Neural cell (in vitro differentiated cells): ENCODE measurements around the gene SLC25A42.

Experiments
- EP300 ChIP-seq: fragments of 450-650 bp; conservative IDR thresholded peaks from 2 replicates; pipeline ENCODE4 v1.6.1; 2014; ENCODE audit warnings: antibody characterized with exemption, mild to moderate bottlenecking, moderate library complexity; ENCODE audit not compliant: poor library complexity, severe bottlenecking
- EZH2 ChIP-seq: fragments of 200-600, 300-800 bp; shearing (Covaris generic), sonication (generic); IDR thresholded peaks from 2 replicates; pipeline ENCODE4 v1.6.1; 2014; ENCODE audit warnings: antibody characterized with exemption, low read length, borderline replicate concordance, mild to moderate bottlenecking; ENCODE audit not compliant: insufficient read depth, poor library complexity, severe bottlenecking
- MXI1 ChIP-seq: fragments of 450-650 bp; conservative IDR thresholded peaks from 2 replicates; pipeline ENCODE4 v1.6.1; 2014; ENCODE audit warnings: antibody characterized with exemption, mild to moderate bottlenecking; ENCODE audit not compliant: poor library complexity, severe bottlenecking
- POLR2AphosphoS5 ChIP-seq: IDR thresholded peaks from 2 replicates; pipeline ENCODE4 v1.6.1; 2012
- SMC3 ChIP-seq: fragments of 450-650 bp; conservative IDR thresholded peaks from 2 replicates; pipeline ENCODE4 v1.6.1; 2014; ENCODE audit warnings: antibody characterized with exemption, mild to moderate bottlenecking, moderate library complexity; ENCODE audit not compliant: poor library complexity
- TAF1 ChIP-seq: IDR thresholded peaks from 2 replicates; pipeline ENCODE4 v1.6.1; 2012; ENCODE audit warnings: low read depth
- TF ChIP-seq, protein P1 (sequence below): fragments of 450-650 bp; IDR thresholded peaks from 2 replicates; pipeline ENCODE4 v1.5.1; 2014; ENCODE audit warnings: antibody characterized with exemption, mild to moderate bottlenecking, moderate library complexity; ENCODE audit not compliant: poor library complexity, severe bottlenecking

DNA sequence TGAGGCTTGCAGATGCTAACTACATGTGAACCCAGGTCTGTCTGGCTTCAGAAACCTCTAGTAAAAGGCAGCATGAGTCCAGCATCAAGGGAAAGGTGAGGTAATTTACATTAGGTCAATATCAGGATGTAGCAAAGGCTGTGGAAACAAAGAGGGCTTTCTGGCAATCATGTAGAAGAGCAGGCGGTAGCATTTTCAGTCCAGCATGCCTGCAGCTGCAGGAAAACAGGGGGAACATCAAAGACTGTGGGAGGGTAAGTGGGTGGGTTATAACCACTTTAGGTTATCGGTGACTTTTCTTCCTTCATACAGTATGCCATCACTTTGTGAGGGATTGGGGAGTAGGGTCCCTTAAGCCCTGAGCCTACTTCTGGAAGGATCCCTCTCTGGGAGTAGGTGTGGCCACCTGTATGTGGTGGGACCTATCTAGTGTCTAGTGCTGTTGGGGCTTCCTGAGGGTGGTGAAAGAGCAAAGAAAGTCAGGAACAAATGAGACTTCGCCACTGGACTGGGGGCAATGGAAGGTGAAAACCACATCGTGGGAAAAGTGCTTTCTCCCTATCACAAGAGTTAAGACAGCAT is 41.3 kb upstream of the SLC25A42 start:
- TF ChIP-seq POLR2AphosphoS5 (no peak), EZH2 (no peak), TAF1 (no peak), EP300 (no peak), MXI1 (no peak), SMC3 (no peak)
- TF ChIP-seq, protein P1, sequence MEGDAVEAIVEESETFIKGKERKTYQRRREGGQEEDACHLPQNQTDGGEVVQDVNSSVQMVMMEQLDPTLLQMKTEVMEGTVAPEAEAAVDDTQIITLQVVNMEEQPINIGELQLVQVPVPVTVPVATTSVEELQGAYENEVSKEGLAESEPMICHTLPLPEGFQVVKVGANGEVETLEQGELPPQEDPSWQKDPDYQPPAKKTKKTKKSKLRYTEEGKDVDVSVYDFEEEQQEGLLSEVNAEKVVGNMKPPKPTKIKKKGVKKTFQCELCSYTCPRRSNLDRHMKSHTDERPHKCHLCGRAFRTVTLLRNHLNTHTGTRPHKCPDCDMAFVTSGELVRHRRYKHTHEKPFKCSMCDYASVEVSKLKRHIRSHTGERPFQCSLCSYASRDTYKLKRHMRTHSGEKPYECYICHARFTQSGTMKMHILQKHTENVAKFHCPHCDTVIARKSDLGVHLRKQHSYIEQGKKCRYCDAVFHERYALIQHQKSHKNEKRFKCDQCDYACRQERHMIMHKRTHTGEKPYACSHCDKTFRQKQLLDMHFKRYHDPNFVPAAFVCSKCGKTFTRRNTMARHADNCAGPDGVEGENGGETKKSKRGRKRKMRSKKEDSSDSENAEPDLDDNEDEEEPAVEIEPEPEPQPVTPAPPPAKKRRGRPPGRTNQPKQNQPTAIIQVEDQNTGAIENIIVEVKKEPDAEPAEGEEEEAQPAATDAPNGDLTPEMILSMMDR: no peak
